Loucy (cell line): ENCODE measurements around the gene JAG1.

Source experiments
- H2AFZ ChIP-seq: fragments of 200-600 bp; sonication (generic); 2 replicates; pipeline ENCODE4 v1.6.0; 2016; ENCODE audit warnings: antibody characterized with exemption, mild to moderate bottlenecking, low read length, moderate library complexity
- H3F3A ChIP-seq: fragments of 200-600 bp; 2 replicates; pipeline ENCODE4 v1.6.0; 2016; ENCODE audit warnings: antibody characterized with exemption, low read depth, mild to moderate bottlenecking
- H3K27me3 ChIP-seq: fragments of 200-600 bp; sonication (generic); 2 replicates; pipeline ENCODE4 v1.6.1; 2014; ENCODE audit warnings: low read length, mild to moderate bottlenecking; ENCODE audit not compliant: insufficient read depth, poor library complexity, severe bottlenecking
- H3K36me3 ChIP-seq: fragments of 200-600 bp; sonication (generic); 2 replicates; pipeline ENCODE4 v1.6.1; 2016; ENCODE audit warnings: low read length; ENCODE audit not compliant: insufficient read depth
- H3K4me1 ChIP-seq: fragments of 200-600 bp; sonication (generic); 2 replicates; pipeline ENCODE4 v1.5.1; 2014; ENCODE audit warnings: low read length, mild to moderate bottlenecking; ENCODE audit not compliant: insufficient read depth, poor library complexity, severe bottlenecking
- H3K4me2 ChIP-seq: fragments of 200-600 bp; sonication (generic); 2 replicates; pipeline ENCODE4 v1.6.0; 2014; ENCODE audit warnings: antibody characterized with exemption, low read length, low read depth, mild to moderate bottlenecking; ENCODE audit not compliant: poor library complexity, severe bottlenecking
- H3K4me3 ChIP-seq: fragments of 200-600 bp; sonication (generic); 2 replicates; pipeline ENCODE4 v1.5.1; 2014; ENCODE audit warnings: low read length, mild to moderate bottlenecking, mixed read lengths; ENCODE audit not compliant: poor library complexity, severe bottlenecking
- H3K79me2 ChIP-seq: fragments of 200-600 bp; sonication (generic); 2 replicates; pipeline ENCODE4 v1.6.1; 2014; ENCODE audit warnings: low read length; ENCODE audit not compliant: insufficient read depth
- H3K9ac ChIP-seq: fragments of 200-600 bp; sonication (generic); 2 replicates; pipeline ENCODE4 v1.6.0; 2014; ENCODE audit warnings: mild to moderate bottlenecking, low read depth, low read length, moderate library complexity; ENCODE audit not compliant: poor library complexity, severe bottlenecking
- H3K9me2 ChIP-seq: fragments of 200-600 bp; sonication (generic); replicated peaks from 2 replicates; pipeline ENCODE4 v1.6.1; 2016; ENCODE audit warnings: low read depth, low read length, mixed read lengths
- H3K9me3 ChIP-seq: fragments of 200-600 bp; sonication (generic); 2 replicates; pipeline ENCODE4 v1.6.1; 2014; ENCODE audit warnings: mild to moderate bottlenecking, antibody characterized with exemption, low read length, low read depth; ENCODE audit not compliant: insufficient read depth
- H4K20me1 ChIP-seq: fragments of 200-600 bp; sonication (generic); 2 replicates; pipeline ENCODE4 v1.6.0; 2014; ENCODE audit warnings: antibody characterized with exemption, low read length, mild to moderate bottlenecking; ENCODE audit not compliant: insufficient read depth, poor library complexity, severe bottlenecking
- CTCF ChIP-seq: fragments of 200-600 bp; sonication (generic); conservative IDR thresholded peaks from 2 replicates; pipeline ENCODE4 v1.5.1; 2014; ENCODE audit warnings: mild to moderate bottlenecking, antibody characterized with exemption, low read length
- EZH2phosphoT487 ChIP-seq: fragments of 200-600 bp; IDR thresholded peaks from 2 replicates; pipeline ENCODE4 v1.6.1; 2018; ENCODE audit warnings: antibody characterized with exemption, mild to moderate bottlenecking, moderate library complexity, borderline replicate concordance

JAG1 gene

GRCh38 chr20:10683537-10683936, 9.7 kb upstream of the JAG1 start:
- H3K27me3 ChIP-seq: no peaks in the 10 kb centered on the region
- no peaks in the 10 kb centered on the region for H3F3A ChIP-seq
- no peaks in the 10 kb centered on the region for H3K4me1 ChIP-seq
- H3K36me3 ChIP-seq: no peaks in the 10 kb centered on the region
- no peaks in the 10 kb centered on the region for H3K79me2 ChIP-seq
- H3K4me2 ChIP-seq: no peak overlapping the region
- H4K20me1 ChIP-seq: no peaks in the 10 kb centered on the region
- no peak overlapping the region for H3K4me3 ChIP-seq
- H3K9me3 ChIP-seq: no peaks in the 10 kb centered on the region
- H3K9ac ChIP-seq: no peak overlapping the region
- H2AFZ ChIP-seq: no peak overlapping the region
- TF ChIP-seq EZH2phosphoT487 (no peak), CTCF (no peak)
- no peaks in the 10 kb centered on the region for H3K9me2 ChIP-seq

- H3K4me3 ChIP-seq: no peak overlapping the region
- H3K4me1 ChIP-seq: no peaks in the 10 kb centered on the region
- no peaks in the 10 kb centered on the region for H3F3A ChIP-seq
- no peaks in the 10 kb centered on the region for H3K9me2 ChIP-seq
- H3K4me2 ChIP-seq: no peak overlapping the region
- H3K36me3 ChIP-seq: no peaks in the 10 kb centered on the region
- no peaks in the 10 kb centered on the region for H3K27me3 ChIP-seq
- H3K9me3 ChIP-seq: no peaks in the 10 kb centered on the region
- H2AFZ ChIP-seq: no peak overlapping the region
- H3K79me2 ChIP-seq: no peaks in the 10 kb centered on the region
- no peak overlapping the region for H3K9ac ChIP-seq
- no peaks in the 10 kb centered on the region for H4K20me1 ChIP-seq
- TF ChIP-seq EZH2phosphoT487: no peak
- TF ChIP-seq CTCF: no peak
Measured at GRCh38 chr20:10682939-10683338, 9.1 kb upstream of the JAG1 start.

- Histone ChIP-seq H3K4me1 (no peaks in the 10 kb centered on the region), H4K20me1 (no peaks in the 10 kb centered on the region), H3K36me3 (no peaks in the 10 kb centered on the region), H3K4me3 (no peak overlapping the region), H3K79me2 (no peaks in the 10 kb centered on the region), H3K27me3 (no peaks in the 10 kb centered on the region), H3K9me3 (no peaks in the 10 kb centered on the region), H2AFZ (no peak overlapping the region), H3K9ac (no peak overlapping the region), H3K4me2 (no peak overlapping the region), H3K9me2 (no peaks in the 10 kb centered on the region), H3F3A (no peaks in the 10 kb centered on the region)
- no peak for TF ChIP-seq CTCF
- TF ChIP-seq EZH2phosphoT487: no peak
Measured at GRCh38 chr20:10681494-10681893, 7.7 kb upstream of the JAG1 start.
